CMK (cell line): ENCODE data around the gene KIF1B.
"Not testable (repeated sequence)": the region's sequence is repeated elsewhere in the genome, so short reads cannot be mapped to it uniquely, and the experiment has no call there.

ENCODE experiments used
- DNase-seq: peaks from one replicate; pipeline ENCODE4 v3.0.0-alpha.2; 2010; ENCODE audit warnings: low read depth

The KIF1B gene

DNA sequence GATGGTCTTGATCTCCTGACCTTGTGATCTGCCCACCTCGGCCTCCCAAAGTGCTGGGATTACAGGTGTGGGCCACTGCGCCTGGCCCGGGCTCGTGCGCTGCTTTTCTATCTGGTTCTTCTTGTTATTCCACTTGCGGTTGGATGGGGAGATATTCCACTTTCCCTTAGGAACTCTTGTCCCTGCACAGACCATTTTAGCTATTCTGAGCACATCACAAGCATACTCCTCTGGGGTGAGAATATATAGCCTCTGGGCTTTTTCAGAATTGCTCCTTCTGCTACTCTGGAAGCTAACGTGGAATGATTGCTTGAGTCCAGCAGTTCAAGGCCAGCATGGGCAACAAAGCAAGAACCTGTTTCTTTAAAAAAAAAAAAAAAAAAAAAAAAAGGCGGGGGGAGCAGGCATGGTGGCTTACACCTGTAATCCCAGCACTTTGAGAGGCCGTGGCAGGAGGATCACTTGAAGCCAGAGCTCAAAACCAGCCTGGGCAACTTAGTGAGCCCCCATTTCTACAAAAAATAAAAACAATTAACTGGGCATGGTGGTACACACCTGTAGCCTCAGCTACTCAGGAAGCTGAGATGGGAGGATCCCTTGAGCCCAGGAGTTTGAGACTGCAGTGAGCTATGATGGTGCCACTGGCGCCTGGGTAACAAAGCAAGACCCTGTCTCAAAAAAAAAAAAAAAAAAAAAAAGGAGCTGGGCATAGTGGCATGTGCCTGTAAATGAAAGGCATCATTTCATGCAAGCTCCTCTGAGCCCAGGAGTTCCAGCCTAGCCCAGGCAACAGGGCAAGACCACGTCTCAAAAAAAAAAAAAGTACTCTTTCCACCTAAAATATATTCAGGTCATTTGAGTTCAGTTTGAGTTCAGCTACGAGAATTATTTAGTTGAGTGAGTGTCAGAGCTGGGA lies 176.6 kb downstream of the KIF1B start:
- no peak for DNase-seq

DNA sequence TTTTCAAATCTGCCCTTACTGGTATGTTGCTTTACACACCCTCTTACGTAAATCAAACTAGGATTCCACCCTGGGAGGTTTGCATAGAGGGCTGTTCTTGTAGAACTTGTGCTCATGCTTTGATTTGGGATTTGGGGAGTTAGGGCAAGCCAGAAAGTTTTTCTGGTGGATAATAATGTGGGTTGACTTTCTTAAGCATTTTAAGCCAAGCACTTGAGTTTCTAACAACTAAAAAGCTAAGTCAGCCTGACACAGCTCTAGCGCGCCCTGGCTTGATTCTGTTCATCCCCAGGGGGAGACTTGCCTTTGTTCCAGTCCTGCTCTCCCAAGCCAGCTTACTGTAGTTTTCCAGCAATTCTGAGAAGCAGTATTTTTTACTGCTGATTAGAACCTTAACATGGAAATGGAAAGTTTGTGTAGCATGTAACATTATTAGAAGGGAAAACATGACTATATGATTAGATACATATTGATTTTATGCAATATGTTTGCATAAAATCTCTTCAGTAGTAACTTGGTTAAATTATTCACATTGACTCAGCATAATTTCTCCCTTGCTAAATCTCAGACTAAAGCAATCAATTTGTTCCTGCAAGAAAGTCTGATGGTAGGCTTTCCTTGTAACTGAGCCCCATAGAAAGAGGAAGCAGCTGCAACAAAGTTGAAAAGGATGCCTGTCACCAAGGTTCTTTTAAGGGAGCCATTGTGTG lies 177.5 kb downstream of the KIF1B start:
- DNase-seq = peak; percentile 65

DNA sequence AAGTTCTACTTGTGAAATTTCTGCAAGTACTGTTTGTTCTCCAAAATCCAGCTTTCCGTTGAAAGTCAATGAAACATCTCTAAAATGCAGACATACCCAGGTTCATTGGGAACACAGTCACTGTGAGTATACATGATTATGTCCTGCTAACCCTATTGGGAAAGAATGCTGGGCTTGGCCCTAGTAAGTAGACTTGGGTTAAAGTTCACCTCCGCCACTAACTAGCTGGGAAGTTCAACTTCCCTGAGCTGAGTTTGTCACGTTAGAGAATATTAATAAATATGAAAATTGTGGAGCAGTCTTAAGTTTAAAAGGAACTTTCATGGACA lies 178.0 kb downstream of the KIF1B start:
- DNase-seq = no peak

DNA sequence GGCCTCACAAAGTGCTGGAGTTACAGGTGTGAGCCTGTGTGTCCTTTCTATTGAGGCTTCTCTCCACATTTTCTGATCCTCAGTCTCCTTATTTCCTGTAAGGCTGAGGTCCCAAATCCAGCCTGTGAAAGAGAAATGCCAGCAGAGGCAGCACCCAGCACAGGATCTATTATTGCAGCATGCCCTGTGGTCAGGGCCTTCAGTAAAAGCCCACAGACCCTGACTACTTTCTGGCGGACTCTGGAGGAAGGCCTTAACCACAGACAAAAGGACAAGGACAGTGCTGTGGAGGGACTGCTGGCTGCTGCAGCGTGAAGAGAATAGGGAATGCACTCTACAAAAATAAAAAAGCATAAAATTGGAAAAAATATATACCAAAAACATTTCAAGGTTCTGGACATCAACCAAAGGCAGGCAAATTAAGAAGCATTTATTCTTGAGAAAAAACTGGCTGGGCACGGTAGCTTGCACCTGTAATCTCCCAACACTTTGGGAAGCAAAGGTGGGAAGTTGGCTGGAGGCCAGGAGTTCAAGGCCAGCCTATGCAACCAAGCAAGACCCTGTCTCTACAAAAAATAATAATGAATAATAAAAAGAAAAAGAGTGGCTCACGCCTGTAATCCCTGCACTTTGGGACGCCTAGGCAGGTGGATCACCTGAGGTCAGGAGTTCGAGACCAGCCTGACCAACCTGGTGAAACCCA lies 179.1 kb downstream of the KIF1B start:
- no peak for DNase-seq

DNA sequence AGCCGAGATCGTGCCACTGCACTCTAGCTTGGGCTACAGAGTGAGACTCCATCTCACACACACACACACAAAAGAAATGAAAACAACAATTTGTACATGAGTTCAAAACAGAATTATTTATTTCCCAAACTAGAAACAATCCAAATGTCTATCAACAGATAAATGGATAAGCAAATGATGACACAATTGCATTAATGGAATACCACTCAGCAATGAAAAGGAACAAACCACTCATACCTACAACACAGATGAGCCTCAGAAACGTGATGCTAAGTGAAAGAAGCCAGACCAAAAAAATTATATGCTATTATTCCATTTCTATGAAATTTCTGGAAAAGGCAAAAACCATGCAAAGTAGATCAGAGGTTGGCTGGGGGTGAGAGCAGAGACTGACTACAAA lies 186.5 kb downstream of the KIF1B start:
- DNase-seq = no peak

DNA sequence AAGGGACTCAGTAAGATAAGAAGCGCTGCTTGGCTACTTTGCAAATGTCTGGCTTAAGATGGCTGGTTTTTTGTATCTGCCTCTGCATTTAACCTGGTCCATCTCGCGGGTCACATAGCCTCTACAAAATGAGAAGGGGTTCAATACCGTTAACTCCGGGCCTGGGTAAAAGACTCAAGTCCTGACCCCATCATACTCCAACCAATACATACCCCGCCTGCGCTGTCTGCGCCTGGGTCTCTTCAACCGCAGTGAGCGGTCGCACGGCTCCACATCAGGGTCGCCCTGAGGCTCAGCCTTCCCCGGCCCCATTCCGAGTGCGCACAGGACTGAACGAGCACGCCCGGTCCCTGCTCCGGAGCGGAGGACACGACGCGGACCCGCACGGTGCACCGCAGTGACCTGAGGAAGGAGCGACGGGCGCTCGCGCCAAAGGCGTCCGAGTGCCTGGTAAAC lies 187.9 kb downstream of the KIF1B start:
- DNase-seq = no peak

DNA sequence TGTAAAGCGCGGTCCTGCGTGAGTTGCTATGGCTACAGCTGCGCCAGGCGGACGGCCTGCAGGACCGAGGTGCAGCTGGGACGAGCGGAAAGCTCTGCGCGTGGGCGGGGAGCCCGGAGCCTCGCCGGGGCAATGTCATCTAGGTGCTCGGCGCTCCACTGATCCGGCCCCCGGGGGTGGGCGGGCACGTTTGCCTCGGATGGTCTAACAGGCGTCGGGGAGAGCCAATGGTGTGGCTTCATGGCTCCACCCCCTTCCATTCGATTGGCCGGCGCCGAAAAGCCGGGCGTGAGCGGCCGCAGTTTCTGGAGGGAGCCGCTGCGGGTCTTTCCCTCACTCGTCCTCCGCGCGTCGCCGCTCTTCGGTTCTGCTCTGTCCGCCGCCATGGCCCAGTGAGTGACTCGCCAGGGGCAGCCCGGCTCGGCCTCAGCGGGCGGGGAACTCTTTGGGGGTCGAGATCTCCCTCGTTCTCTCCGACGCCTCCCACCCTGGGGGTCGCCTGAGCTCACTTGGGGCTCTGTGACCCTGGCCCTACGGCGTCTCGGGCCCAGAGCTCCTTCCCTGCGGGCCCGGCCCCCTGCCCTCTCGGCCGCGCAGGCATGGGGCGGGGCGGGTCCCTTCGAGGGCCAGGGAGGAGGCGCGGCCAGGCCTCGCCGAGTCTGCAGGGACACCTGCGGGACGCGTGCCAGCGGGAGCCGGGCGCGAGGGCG lies 188.5 kb downstream of the KIF1B start, which contains the start of gene PGD:
Gene PGD, plus strand, starts transcription at position 331 of the 710 bp plus-strand sequence. Its CDS starts 54 bp downstream, at position 385.
- peak; percentile 99 for DNase-seq

DNA sequence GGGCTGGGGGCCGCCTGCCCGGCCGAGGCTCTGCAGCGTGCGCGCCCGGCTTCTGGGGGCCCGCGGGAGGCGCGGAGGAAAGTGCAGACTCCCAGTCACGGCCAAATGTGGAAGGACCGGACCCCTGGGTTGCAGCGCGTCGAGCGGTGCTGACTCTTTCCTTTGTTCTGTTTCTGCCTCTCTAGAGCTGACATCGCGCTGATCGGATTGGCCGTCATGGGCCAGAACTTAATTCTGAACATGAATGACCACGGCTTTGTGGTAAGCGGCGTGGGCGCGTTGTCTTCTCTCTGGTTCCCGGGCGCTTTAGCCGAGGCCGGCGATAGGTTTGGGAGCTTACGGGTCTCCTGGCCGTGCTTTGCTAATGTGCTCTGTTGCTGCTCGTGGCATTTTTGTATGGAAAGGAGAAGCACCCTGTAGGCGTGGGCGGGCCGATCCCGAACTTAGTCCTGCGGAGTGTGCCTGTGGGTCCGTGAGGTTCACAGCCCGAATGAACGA lies 189.1 kb downstream of the KIF1B start:
- no peak for DNase-seq

DNA sequence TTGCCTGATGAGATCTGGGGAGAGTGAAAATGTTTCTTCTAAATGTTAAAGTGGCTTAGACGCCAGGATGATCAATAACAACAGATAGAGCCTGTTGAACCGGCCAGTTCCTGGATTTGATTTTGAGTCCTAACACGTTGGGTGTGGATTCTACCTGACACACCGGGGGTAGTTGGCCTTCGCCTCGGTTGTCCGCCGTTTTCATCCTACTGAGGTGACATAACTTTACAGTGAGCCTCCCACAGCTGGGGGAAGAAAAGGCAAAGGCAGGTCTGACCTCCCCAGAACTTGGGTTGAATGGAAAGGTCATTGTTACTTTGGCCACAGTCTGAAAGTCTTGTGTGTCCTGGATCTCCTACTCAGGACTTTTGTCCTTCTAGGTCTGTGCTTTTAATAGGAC lies 189.6 kb downstream of the KIF1B start:
- DNase-seq = no peak

DNA sequence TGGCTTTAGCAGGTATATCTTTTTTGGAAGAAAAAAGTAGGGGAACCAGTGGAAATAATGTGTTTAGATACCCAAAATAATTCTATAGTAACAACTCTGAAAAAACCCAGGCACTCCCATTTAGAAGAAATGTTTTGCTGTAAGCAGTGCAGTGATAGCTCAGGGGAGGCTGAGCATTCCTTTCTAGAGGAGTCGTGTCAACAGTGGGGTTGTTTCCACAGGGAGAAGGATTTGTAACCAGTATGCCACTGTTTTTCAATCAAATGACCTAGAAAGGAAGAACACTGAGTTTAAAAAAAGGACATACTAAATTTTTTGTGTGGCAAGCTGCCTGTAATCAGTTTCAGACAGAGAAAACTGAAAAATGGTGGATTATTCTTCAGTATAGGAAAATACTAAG lies 190.9 kb downstream of the KIF1B start:
- DNase-seq = no peak

DNA sequence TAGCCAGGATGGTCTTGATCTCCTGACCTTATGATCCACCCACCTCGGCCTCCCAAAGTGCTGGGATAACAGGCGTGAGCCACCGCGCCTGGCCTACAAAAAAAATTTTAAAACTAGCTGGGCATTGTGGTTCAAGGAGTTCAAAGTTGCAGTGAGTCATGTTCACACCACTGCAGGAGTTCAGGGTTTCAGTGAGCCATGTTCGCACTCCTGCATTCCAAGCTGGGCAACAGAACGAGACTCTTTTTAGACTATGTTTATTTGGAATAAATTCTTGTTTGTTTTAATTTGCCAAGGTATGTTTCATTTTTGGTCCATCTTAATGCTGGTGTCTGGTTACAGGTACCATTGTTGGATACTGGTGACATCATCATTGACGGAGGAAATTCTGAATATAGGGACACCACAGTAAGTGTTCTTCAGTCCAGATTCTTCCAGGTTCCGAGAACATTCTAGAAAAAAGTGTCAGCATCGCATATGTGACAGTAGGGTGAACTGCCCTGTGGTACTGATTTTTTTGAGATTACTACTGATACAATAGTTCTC lies 192.4 kb downstream of the KIF1B start:
- no peak for DNase-seq

DNA sequence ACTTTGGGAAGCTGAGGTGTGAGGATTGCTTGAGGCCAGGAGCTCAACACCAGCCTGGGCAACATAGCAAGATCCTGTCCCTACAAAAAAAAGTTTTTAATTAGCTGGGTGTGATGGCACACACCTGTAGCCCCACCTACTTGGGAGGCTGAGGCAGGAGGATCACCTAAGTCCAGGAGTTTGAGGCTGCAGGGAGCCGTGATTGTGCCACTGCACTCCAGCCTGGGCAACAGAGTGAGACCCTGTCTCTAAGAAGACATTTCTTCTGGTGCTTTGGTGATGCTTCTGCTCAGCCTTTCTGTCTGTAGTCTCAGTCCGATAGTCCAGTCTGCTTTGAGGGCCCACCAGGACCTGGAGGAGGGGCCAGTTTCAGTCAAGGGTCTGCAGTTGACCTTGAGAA lies 196.8 kb downstream of the KIF1B start:
- no peak for DNase-seq

DNA sequence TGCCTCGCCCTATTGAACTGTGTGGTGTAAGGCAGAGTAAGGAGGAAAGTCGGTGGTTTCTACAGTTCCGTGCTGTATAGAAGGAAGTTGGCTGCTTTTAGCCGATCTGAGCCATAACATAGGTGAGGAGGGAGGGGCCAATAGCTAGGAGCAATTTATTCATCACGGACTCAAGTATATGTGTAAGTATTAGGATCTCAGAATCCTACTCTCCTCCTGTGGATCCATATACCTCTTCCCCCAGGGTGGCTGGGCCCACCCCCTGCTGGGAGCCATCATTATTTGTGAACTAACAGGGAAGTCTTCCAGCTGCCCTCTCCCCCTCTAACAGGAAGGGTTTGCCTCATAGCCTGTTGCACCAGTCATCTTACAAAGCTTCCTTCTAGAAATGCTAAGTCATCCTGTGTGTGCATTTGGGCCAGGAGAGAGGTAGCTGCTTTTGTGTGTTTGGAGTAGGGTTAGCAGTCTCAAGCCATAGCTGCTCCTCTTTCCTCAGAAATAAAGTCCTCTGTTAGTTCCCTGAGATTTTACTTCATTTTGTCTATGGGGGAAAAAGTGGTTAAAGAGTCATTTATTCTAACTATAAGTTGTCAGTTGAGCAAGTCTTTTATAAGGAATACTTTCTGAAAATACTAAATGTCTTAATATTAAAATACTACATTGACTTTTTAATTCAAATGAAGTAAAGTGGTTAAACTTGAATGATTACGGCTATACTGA lies 205.0 kb downstream of the KIF1B start:
- DNase-seq = peak; percentile 84

DNA sequence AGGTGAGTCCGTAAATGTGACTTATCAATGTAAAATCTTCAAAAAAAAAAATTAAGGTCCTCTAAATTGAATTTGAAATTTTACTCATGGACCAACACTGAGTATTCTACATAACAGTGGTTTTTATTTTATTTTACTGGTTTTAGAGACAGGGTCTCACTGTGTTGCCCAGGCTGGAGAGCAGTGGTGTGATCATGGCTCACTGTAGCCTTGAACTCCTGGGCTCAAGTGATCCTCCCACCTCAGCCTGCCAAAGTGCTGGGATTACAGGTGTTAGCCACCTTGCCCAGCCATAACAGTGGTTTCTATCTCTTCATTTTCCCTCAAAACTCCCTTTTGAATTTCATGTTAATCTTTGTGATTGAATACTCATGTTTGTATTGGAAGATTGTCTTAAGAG lies 205.6 kb downstream of the KIF1B start:
- not testable (repeated sequence) for DNase-seq

DNA sequence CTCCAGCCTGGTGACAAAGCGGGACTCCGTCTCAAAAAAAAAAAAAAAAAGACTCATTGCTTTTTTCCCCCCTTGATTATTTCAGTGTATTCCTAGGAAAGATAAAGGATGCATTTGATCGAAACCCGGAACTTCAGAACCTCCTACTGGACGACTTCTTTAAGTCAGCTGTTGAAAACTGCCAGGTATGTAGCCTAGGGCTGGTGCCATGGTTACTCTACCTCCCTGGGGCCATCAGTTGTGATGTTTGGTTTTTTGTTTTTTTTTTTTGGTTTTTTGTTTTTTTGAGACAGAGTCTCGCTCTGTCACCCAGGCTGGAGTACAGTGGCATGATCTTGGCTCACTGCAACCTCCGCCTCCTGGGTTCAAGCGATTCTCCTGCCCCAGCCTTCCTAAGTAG lies 208.4 kb downstream of the KIF1B start:
- DNase-seq = not testable (repeated sequence)

DNA sequence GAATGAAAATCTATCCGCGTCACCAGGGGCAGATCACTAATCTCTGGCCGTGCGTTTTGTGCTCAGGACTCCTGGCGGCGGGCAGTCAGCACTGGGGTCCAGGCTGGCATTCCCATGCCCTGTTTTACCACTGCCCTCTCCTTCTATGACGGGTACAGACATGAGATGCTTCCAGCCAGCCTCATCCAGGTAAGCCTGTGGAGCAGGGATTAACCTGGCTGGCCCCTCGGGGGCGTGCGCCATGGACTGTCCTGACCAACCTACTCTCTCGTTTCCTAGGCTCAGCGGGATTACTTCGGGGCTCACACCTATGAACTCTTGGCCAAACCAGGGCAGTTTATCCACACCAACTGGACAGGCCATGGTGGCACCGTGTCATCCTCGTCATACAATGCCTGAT lies 209.0 kb downstream of the KIF1B start:
- no peak for DNase-seq

DNA sequence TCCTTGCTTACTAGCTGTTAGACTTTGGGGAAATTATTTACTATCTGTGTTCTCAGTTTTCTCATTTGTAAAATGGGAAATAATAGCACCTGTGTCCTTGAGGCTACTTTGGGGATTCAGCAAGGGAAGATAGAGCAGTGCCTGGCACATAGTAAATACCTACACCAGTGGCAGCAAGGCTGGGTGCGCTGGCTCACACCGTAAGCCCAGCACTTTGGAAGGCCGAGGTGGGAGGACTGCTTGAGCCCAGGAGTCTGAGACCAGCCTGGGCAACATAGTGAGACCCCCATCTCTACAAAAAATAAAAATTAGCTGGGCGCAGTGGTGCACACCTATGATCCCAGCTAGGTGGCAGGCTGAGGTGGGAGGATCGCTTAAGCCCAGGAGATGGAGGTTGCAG lies 211.3 kb downstream of the KIF1B start:
- DNase-seq = no peak

DNA sequence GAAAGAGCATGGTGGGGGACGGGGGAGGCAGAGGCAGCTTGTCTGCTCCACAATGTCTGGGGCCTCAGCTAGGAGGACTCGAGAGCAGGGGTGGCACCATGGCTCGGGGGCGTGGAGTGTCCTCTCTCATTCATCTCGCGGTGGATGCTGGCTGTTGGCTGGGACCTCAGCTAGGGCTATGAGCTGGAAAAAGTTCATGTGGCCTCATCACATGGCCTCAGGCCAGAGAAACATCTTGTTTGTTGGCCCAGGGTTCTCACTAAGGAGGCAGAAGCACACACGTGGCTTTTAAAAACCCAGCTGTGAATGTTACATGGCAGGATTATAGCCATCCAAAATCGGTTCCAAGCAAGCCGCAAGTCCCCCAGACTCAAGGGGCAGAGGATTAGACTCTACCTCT lies 213.7 kb downstream of the KIF1B start:
- no peak for DNase-seq

DNA sequence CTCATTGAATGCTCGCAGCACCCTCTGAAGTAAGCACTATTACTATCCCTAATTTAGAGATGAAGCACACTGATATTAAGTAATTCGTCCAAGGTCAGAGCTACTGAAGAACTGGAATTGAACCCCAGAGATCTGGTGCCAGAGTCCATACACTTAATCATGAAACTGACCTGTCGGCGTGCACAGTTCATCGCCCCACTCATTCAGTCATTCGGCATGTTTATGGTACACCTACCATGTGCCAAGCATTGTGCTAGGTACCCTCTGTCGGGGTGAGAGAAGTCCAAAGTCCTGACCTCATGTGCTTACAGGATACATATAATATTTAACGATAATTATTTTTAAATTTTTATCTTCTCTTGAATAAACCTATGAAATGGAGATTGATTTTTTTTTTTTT lies 214.3 kb downstream of the KIF1B start:
- no peak for DNase-seq

DNA sequence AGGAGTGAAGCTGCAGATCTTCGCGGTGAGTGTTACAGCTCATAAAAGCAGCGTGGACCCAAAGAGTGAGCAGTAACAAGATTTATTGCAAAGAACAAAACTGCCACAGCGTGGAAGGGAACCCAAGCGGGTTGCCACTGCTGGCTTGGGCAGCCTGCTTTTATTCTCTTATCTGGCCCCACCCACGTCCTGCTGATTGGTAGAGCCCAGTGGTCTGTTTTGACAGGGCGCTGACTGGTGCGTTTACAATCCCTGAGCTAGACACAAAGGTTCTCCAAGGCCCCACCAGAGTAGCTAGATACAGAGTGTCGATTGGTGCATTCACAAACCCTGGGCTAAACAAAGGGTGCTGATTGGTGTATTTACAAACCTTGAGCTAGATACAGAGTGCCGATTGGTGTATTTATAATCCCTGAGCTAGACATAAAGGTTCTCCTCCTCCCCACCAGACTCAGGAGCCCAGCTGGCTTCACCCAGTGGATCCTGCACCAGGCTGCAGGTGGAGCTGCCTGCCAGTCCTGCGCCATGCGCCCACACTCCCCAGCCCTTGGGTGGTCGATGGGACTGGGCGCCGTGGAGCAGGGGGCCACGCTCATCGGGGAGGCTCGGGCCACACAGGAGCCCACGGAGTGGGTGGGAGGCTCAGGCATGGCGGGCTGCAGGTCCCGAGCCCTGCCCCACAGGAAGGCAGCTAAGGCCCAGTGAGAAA lies 215.6 kb downstream of the KIF1B start:
- not testable (repeated sequence) for DNase-seq
